NCI-H2107 treated with DMSO at 0.1 percent for 48 hours (cell line): ENCODE results near the gene MSRB1.

ENCODE experiments used
- DNase-seq: peaks from one replicate; lab custom pipeline; 2025; ENCODE audit not compliant: unreplicated experiment; lab: John Stamatoyannopoulos, UW

MSRB1 gene

GRCh38 chr16:1942810-1943726 lies at the start of gene MSRB1:
TSS of gene MSRB1 (minus strand) at chr16:1943199. CDS start at chr16:1943156, 43 bp downstream.
- peak; percentile 96 for DNase-seq

GRCh38 chr16:1991948-1992703 lies 49.1 kb upstream of the MSRB1 start:
- no peak for DNase-seq

- no peak for DNase-seq
Measured at GRCh38 chr16:1991588-1991947, 48.6 kb upstream of the MSRB1 start.

GRCh38 chr16:1991135-1991551 lies 48.1 kb upstream of the MSRB1 start:
- DNase-seq, result no peak

- DNase-seq, result no peak
Measured at GRCh38 chr16:1990351-1991134, 47.5 kb upstream of the MSRB1 start.

GRCh38 chr16:1990101-1990350 lies 47.0 kb upstream of the MSRB1 start:
- no peak for DNase-seq

GRCh38 chr16:1989209-1990100 lies 46.5 kb upstream of the MSRB1 start, which contains the start of gene SYNGR3:
TSS of gene SYNGR3 (plus strand) at chr16:1989970. CDS start at chr16:1990103, 133 bp downstream.
- peak; percentile 54 for DNase-seq

- no peak for DNase-seq
Measured at GRCh38 chr16:1987198-1987597, 44.2 kb upstream of the MSRB1 start.

GRCh38 chr16:1985466-1986150 lies 42.6 kb upstream of the MSRB1 start:
- DNase-seq, result no peak

GRCh38 chr16:1984347-1985225 lies 41.6 kb upstream of the MSRB1 start:
- DNase-seq, result no peak

- DNase-seq, result peak; percentile 51
Measured at GRCh38 chr16:1983544-1984346, 40.7 kb upstream of the MSRB1 start, which contains the start of gene GFER. TSS of gene GFER (plus strand) at chr16:1984193. CDS start at chr16:1984219, 26 bp downstream.

- no peak for DNase-seq
Measured at GRCh38 chr16:1982991-1983543, 40.1 kb upstream of the MSRB1 start.

GRCh38 chr16:1982013-1982433 lies 39.0 kb upstream of the MSRB1 start:
- no peak for DNase-seq

GRCh38 chr16:1981398-1981836 lies 38.4 kb upstream of the MSRB1 start, which contains the start of gene NOXO1:
TSS of gene NOXO1 (minus strand) at chr16:1981469. CDS start at chr16:1981179, 290 bp downstream.
- no peak for DNase-seq

GRCh38 chr16:1980770-1981087 lies 37.7 kb upstream of the MSRB1 start:
- DNase-seq, result no peak

GRCh38 chr16:1980030-1980769 lies 37.2 kb upstream of the MSRB1 start:
- DNase-seq, result no peak
